ENCODE data around the gene EXT2. TPM values are rescaled to one million over a fixed set of nuclear protein-coding genes. Genes with fewer than 3 reads are reported as not detected.

Gene EXT2
- total RNA-seq, 1 donor from 2014 or later, result 103 TPM

DNA sequence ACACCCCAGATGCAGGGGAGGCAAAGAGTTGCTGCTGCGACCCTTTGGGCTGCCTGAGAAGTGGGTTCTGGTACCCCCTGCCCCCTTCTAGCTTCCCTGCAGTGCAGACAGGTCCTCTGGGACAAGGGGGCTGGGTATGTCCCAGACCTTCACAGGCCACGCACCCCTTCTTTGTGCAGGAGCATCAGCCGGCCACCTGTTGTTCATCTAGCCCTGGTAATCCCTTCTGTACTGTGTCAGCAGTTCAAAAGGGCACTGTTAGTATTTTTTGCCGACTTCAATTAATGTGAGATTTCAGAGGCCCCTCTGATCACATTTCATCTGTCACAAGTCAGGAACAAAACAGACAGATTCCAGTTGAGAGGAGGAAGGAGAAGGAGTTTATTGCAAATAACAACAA is 164.6 kb downstream of the EXT2 start:
- no peak for DNase-seq (ENCODE audit: extremely low read depth, low read depth, low spot score)

DNA sequence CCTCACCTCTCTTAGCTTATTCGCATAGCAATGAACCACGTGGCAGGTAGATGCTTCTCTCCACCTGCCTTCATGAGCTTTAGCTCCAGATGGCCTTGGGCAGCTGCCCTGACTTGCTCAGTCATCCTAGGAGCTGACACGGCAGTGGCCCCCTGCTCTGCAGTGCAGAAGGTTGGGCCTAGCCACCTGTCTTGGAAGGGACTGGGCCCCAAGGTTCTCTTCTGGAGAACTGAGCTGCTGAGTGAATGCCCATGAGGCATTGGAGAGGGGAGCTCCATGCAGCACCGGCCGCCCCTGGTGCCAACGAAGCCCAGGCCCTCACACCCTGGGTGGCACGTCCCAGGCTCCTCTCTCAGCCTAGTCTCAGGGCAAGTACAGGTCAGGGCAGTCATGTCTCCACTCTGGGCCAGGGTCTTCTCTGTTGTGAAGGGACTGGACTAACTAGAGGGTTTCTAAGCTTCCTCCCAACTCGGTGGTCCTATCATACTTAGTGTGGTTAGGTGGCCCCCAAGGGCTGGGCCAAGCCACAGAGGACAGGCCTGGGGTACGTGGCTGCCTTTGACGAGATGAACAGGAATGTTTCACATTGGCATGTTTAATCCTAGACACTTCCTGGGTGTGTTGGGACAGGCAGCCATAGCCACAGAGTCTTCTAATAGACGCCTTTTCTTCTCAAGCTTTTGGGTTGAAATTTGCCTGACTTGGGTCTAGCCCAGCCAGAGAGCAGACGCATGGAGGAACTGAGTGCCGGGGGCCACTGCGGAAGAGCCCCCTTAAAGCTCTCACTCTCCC is 166.5 kb downstream of the EXT2 start:
- DNase-seq (ENCODE audit: extremely low read depth, low read depth, low spot score), result no peak

DNA sequence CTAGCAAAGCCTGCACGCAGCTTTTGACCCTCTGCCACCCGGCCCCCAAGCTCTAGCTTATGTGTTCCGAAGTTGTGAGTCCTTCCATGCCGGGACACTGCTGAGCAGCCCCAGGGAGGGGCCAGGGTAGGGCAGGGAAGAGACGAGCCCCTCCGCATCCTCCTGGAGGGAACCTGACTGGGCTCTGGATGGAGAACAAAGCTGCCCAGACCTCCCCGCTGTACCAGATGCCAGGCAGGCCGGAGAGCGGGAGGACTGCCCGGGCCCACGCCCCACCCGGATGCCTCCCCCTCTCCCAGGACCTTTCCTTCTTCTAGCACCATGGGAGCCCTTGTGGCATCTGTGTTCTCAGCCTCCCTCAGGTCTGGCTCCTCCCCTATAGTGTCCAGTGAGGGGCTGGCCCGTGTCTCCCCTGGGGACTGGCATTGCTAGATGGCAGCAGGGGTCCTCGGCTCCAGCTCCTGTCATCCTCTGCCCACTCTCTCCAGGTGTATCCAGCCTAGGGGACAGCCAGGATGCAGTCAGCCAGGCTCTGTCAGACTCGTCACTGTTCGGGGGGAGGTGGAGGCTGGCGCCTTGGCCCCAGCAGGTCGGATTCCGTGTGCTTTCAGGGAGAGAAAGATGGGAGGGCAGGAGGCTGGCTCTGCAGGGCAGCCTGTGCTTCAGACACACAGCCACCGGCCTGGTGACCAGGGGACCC is 168.4 kb downstream of the EXT2 start:
- DNase-seq (ENCODE audit: extremely low read depth, low read depth, low spot score), result no peak

DNA sequence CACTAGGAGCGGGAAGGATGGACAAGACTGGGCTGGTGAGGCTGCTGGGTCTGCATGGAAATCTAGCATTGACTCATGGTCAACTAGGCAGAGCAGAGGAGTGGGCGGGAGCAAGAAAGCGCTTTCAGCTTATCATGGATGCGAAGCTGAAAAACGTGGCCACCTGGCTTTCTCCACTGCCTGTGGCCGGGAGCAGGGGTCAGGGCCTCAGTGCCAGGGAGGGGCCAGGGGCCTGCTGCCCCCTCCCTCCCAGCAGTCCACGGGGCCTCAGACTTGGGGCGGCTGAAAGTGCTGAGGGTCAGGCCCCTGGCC is 168.9 kb downstream of the EXT2 start:
- no peak for DNase-seq (ENCODE audit: extremely low read depth, low read depth, low spot score)

DNA sequence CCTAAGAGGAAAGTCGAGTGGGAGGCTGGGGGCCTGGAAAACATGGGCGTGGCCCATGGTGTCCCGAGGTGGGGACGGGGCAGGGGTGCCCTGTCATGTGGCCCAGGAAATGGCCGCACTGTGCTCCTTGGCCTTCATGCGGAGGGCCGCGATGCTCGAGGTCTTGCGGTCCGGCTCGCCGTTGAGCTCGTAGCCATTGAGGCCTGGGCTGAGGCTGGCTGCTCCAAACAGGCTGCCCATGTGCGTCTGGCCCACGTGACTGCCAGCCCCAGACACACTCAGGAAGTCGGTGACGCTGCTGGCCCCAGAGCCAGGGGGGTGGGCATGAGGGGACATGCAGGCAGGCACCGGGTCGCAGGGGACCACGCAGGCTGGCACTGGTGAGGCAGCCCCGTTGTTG is 169.3 kb downstream of the EXT2 start:
- DNase-seq (ENCODE audit: extremely low read depth, low read depth, low spot score), result no peak

DNA sequence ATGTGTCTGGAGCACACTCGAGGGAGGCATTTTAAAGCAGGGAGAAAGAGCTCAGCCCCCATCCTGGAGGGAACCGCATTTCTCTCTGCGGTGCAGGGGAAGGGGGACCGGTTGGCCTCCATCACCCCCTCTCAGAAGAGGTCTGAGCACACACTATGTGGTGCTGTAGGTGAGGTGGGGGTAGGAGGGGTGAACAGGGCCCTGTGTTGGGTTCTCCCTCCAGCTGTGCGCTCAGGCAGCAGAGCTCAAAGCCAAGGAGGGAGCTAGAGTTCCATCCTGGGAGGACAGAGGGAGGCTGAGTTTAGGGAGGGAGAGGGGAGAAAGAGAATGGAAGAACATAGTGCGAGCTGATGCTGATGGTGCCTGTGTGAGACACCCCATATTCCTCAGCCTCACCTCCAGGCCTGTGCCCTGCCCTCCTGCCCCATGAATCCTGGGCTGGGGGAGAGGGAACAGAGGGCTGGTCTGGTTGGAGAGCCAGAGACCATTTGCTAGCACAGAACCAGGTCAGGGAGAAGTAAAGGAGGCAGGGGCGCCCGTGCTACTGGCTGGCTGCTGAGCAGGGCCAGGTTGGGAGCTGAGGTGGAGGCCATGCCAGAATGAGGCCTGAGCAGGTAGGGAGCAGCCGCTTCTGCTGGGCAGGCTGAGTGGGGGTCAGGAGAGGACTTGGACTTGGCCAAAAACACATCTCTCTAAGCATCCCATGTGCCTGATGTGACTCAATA is 170.7 kb downstream of the EXT2 start:
- no peak for DNase-seq (ENCODE audit: extremely low read depth, low read depth, low spot score)

DNA sequence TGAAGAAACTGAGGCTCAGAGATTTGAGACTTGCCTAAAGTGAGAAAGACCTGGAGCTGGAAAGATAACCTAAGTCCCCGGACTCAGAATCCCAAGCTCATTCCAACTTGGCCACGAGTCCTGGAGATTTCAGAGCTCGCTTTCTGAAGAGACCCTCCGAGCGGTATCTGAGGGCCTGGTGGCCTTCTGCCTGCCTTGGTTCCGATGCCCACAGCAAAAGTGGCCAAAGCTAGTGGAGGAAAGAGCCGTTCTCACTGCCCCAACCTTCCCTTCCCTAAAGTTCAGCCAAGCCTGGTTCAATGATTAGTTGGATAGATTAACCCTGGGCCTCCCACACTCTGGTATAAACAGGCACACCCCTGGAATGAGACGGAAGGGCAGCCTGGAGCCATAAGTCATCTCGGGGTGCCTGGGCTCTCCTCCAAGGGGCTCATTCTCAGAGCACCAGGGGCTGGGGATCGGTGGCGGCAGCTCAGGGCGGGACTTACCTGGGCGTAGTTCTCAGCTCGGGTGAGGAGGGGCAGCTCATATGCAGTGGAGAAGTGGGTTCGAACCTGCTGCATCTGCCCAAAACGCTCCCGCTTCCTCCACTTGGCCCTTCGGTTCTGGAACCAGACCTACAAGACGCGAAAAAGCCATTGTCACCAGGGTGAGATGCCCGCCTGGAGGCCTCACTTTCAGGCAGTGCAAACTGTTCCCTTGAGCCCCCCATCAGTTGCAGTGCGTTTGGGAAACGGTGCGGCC is 171.7 kb downstream of the EXT2 start:
- DNase-seq (ENCODE audit: extremely low read depth, low read depth, low spot score), result no peak

DNA sequence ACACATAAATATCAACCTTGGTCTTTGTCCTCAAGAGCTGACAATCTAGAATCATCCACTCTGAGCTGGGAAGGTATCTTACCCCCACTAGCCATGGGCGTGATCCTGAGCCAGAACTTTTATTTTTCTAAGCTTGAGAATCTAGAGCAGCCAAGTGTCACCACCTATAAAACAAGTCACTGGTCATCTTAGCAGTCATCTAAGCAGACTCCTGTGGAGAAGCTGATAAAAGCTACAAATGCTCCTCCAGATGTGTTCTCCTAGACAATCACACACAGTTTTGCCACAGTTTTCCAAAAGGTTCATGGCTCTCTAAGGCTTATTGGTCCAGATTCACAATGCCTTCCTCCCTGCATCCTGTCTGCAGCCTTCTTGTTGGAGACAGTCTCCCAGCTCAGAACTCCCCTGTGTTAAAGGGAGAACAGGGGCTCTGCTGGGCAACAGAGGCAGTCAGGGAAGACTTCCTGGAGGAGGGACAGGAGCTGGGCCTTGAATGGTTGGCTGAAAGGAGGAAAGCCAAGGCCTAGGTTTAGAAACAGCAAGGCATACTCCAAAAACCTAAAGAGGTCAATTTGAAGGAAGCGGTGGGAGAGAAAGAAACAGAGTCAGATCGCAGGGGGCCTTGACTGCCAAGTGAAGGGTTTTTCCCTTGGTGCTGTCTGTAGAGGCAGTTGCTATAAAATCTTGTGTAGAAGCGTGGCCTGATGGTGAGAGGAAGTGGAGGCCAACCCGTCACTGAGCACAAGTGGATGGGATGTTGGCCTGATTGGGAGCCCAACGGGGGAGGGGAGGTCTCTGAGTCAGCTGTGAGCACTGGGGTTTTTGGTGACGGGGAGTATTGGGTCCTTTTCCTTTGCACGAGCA is 172.5 kb downstream of the EXT2 start:
- DNase-seq (ENCODE audit: extremely low read depth, low read depth, low spot score), result no peak

DNA sequence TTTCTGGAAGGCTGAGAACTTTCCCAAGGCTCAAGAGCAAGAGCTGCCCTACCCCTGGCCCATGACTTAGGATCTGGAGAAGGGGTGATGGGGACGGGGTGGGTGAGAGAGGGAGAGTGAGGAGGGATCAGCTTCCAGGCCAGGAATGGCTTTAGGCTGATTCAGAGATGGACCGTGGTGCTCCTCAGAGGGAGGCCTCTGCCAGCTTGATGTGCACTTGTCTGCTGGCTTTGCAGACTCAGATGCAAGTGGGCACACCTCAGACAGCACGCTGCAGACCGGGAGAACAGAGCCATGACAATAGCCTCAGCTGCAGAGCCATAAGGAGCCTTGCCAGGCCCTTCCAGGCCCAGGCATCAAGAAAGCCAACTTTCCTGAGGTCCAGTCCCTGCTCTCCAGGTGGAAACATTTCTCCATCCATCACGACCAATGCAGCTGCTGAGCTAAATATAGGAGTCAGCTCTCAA is 173.2 kb downstream of the EXT2 start:
- DNase-seq (ENCODE audit: extremely low read depth, low read depth, low spot score), result no peak

DNA sequence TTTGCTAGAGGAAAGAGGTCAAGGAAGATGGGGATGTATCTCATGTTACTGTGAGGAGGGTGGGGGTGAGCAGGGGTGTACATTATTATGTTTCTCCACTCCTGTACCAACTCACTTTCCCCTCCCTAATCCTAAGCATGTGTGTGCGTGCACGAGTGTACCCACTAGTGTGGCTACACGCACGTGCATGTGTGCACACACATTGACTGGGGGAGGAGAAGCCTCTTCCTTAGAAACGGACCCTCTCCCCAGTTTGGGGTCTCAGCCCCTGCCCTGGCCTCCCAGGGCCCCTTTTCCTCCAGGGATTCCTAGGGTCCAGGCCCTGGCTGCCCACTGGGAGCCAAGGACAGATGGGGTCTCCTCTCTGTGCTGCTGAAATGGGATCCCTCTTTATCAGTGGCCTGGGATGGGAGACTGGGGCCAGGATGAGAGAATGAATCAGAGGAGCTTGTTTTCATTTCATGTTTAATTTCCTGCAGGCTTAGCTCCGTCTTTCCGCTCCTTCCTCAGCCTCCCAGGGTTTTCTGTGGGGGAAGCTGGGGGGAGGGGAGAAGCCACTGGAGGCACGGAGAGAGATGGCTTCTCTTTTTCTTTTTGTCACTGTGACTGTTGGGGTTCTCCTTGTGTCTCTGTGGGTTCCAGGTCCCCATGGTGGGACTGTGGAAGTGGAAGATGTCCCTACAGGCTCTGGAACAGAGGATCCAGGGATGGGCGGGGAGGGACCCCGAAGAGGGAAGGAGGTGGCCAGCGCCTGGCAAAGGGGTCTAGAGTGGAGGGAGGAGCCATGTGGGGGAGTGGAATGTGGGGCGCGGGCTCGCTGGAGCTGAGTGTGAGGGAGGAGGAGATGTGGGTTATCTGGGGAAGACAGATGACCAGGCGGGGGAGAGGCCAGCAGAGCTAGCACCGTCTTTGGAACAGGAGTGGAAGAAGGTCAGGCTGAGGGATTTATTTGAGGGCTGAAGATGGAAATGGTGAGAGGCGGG is 174.2 kb downstream of the EXT2 start:
- DNase-seq (ENCODE audit: extremely low read depth, low read depth, low spot score), result no peak

DNA sequence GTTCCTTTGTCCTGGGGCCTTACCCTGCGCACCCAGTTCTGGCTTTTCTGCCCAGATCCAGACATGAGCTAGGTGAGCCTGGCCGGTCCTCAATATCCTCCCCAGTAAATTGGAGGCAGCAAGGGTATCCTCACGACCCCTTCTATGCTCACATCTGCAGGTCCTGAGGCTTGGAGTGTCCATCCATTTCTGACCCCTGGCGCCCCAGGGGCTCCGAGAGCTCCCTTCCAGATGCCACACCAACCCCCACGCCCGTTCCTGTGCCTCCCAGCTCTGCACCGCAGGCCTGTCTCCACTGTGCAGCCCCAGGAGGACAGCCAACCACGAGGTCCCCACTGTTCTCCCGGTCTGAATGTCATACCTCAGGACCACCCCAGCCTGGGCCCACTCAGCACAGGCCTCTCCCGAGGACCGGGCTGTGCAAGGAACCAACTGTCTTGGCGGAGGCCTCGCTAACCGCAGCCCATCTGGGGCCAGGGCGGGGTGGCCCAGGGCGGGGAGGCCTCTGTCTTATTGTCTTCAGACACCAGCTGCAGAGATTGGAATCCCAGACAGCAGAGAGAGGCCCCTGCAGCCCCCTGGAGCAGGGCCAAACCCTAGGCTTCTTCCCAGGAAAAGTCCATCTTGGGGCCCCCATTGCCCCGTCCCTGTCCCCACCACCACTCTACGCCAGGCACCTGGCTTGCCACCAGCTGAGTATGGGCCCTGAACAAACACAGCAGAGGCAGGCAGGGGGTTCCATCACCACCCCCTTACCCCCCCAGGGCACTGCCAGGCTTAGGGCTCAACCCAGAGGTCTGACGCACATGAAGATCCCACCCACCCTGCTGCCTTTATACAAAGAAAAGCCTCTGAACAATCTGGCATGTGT is 175.2 kb downstream of the EXT2 start:
- DNase-seq (ENCODE audit: extremely low read depth, low read depth, low spot score), result no peak

DNA sequence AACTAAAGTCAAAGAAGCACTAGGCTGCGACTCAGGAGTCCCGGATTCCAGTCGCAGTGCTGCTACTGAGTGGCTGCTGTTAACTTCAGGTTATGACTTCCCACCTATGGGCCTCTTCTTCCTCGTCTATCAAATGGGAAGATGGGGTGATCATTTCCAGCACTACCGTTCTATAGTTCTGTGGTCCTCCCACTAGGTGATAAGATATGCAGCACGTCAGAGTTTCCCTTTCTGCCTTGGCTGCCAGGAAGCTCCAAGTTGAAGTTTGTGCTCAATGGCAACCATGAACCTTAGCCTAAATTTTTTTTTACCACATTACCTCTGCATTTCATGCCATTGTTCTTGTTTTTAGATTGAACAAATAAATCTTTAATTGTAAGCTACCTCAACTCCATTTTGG is 175.8 kb downstream of the EXT2 start:
- no peak for DNase-seq (ENCODE audit: extremely low read depth, low read depth, low spot score)

DNA sequence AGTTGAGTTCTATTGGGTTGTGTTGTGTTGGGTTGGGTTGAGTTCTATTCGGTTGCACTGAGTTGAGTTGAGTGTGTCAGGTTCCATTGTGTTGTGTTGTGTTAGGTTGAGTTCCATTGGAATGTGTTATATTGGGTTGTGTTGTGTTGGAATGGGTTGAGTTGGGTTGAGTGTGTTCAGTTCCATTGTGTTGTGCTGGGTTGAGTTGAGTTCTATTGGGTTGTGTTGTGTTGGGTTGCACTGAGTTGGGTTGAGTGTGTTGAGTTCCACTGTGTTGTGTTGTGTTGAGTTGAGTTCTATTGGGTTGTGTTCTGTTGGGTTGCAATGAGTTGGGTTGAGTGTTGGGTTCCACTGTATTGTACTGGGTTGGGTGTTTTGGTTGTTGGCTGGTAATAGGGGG is 178.9 kb downstream of the EXT2 start:
- DNase-seq (ENCODE audit: extremely low read depth, low read depth, low spot score), result no peak

DNA sequence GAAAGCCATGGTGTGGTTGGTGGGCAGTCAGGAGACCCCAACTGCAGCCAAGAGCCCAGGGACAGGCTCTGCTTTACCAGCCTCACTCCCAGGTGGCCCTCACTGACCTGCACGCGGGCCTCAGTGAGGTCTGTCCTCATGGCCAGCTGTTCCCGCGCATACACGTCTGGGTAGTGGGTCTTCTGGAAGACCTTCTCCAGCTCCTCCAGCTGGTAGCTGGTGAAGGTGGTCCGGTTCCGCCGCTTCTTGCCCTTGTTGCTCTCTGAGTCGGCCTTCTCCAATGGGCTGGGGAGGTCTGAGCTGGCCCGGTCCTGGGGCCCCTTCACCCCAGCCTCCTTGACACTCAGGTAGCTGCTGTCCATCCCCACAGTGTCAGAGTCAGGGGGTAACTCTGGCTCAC is 179.8 kb downstream of the EXT2 start:
- DNase-seq (ENCODE audit: extremely low read depth, low read depth, low spot score), result no peak

DNA sequence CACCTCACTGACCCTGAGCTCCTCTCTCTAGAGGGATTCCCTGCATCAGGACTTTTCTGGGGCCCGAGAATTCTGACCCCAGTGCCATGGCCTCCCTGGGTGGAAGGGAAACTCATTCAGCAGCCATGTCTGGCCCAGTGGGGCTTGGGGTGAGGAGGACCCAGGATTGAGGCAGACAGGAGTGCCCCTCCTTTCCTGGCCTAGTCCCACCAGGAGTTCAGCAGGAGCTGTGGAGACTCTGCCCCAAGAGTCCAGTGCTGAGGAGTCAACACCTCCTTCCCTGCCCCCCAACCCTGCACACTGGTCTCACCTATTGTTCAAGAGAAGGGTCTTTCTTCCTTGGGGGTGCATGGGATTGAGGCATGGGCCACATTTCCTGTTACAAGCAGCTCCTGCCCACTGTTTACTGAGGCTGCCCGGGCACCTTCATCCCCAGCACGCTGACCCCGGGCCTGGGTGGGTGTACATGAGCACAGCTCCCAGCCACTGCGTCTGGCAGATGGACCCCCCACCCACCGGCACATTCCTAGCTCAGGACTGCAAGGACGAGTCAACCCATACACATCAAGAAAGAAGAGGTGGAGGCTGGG is 180.6 kb downstream of the EXT2 start:
- no peak for DNase-seq (ENCODE audit: extremely low read depth, low read depth, low spot score)

DNA sequence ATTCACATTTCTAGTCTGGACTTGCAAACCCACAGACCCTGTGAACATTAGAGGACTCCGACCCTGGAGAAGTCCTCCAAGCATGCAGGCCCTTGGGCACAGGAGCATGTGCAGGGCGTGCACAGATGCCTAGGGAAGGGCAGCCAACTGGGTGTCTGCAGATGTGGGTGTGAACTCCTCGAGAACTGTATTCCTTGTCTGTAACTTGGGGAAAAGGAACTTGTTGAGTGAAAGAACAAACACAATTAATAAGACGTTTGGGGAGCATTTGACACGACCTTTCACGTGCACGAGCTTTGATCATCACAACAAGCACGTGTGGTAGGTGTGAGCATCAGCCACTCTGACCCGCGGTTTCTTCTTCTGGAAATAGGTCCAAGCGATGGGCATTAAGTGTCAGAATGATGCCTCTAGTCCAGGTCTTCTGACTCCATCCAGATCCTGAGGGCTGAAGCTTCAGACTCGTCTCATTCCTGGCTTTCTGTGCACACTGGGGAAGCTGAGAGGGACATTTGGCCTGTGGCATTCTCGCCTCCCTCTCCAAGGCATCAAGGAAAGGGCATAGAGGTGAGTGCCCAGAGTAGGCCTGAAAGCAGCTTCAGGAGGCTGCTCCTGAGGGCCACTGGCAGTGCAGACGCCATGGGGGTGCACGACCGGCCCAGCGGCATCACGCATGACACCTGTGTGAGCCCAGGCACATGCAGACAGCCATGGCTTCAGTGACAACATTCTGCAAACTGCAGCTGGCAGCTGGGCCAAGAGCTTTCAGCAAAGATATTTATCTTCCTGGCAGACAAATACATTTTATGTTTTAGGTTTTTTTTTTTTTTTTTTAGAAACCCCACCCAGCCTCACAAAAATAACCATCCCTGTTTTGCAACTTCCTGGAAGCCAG is 182.0 kb downstream of the EXT2 start:
- DNase-seq (ENCODE audit: extremely low read depth, low read depth, low spot score), result no peak

DNA sequence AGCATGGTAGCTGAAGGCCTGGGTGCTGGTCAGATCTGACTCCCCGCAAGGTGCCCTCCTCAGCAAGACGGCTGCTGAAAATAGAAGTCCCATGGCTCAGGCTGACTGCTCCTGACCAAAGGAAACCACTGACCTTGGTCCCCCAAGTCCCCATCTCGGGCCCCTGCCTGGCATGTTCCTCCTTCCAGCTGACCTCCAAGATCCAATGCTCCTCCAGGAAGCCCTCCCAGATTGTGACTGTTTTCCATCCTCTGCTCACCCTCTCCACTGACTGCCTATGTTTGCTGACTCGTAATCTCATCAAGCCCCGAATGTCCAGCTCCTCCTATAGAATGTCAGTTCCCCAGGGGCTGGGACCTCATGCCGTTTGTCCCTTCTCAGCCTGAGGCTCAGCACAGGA is 184.0 kb downstream of the EXT2 start:
- no peak for DNase-seq (ENCODE audit: extremely low read depth, low read depth, low spot score)

Data from glomerular endothelial cell (primary cell).